ENCODE results near the gene FUT1. TPM values are rescaled to one million over a fixed set of nuclear protein-coding genes. Genes with fewer than 3 reads are reported as not detected.

FUT1 gene
- total RNA-seq = 0.25 and 0.26 TPM in 2 replicates

DNA sequence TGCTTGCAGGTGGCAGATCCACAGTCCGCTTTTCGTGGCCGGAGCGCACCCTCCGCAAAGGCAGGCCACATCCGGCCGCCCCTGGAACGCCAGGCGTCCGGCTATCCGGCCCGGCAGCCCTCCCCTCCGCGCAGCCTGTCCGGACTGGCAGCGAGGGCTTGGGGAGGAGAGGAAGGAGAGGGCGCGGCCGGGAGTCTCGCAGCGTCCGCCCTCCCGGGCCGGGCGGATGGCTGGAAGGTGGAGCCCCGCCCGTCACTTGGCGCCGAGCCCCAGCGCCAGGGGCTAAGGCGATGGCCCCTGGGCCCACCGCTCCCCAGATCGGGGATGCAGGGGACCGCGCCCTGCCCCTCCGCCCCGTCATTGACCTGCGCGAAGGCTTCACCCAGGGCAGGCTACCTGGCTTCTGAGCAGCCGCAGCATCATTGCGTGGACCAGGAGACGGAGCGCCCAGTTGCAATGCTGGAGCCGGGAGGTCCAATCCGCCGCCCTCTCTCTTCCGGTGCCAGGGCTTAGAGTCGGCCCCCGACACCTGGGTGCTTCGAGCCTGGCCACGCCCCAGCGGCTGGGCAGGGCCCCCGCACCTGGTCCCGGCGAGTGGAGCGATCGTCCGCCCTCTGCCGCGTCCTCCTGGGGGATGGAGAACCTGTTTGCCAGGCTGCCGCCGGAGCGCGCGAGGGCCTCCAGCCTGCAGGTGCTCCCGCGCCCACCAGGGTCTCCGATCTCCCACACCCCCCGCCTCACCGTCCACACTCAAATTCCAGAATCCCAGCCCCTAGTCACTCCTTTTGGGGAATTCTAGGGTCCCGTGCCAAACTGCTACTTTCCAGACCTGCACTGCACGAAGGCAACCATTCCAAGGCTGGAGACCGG, at the start of gene FUT1:
FUT1 (minus strand) TSS at position 146 of the 870 bp plus-strand sequence. CDS start 1,360 bp downstream, outside the sequence.

DNA sequence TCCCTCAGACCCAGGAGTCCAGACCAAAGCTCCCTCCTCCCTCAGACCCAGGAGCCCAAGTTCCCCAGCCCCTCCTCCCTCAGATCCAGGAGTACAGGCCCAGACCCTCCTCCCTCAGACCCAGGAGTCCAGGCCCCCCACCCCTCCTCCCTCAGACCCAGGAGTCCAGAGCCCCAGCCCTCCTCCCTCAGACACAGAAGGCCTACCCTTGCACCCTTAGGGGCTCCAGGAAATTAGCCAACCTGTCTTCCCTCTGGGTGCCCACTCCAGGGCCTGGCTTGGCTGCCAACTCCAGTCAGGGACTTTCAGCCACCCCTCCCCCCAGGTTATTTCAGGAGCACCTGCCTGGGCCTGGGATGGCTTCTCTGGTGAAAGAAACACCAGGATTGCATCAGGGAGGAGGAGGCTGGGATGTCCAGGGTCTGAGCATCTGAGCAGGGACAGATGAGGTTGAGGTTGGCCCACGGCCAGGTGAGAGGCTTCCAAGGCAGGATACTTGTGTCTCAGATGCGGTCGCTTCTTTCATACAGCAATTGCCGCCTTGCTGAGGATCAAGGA, 2.7 kb upstream of the FUT1 start, which contains the start of gene FGF21:
FGF21 (plus strand) TSS at position 441 of the 558 bp plus-strand sequence. CDS start 713 bp downstream, outside the sequence.

DNA sequence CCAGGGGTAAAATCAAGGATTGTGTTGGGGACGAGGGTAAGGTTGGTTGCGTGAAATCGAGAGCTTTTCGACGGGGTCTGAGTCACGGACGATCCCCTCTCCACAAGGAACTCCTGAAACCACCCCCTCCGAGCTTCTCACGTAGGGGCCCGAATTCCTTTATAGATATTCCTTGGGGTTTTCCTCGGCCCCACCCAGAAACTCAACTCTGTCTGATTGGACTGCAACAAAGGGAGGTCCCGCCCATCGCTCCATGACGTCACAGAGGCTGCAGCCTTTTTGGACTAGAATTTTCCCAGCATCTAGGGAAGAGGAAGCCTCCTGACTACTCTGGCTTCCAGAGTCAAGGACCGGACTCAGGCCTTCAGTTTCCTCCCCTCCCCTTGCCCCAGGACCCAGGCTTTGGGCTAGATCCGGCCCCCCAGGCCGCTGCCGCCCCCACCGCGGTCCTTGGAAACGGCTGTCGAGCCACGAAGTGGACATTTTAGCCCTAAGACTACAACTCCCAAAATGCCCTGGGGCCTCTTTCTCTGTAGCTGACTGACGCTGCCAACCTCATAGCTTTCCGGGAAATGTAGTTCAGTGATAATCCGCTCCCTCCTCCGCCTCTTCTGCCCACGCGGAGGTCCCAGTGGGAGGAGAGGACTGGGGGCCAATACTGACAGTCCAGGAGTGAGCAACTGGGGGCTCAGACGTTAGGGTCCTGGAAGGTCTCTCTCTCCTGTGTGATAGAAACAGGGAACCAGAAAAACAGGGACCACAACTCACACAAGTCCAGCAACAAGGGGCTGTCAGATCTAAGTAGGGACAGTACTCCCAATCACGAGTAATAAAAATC, 5.5 kb downstream of the FUT1 start, which contains the start of gene IZUMO1:
IZUMO1 (minus strand) TSS at position 172 of the 838 bp plus-strand sequence. CDS start 1,050 bp downstream, outside the sequence.

DNA sequence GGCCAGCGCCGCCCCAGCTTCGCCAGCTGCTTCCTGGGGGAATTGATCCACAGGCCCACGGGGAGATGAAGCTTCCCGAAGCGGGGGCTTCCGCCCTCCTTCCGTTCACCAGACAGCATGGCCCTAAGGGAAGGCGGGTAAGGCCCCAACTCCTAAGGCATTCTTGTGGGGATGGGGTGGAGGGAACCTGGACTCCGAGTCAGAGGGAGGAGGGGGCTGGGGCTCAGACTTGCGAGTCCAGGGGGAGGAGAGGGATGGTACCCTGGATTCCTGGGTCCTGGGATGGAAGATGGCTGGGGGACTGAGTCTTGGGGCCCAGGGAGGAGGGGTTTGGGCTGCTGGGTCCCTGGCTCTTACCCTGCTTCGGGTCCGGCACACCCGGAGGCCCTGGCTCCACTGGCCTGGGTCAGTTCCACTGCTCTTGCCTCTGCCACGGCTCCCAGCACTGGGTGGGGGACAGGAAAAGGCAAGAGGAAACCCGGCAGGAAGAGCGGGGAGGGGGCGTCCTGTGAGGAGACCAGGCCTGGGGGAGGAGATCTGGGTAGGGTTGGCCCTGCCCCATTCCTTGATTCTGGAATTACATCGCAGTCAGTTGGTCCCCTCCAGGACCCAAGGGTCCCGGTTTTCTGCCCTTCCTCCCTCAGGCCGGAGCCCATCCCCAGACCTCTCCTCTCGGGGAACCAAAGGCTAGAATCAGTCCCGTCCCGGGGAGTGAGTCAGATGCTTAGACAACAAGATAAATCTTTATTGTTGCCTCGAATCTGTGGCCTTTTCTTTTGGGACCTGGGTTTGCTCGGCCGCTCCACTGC, 12.1 kb downstream of the FUT1 start, which contains the start of gene RASIP1:
RASIP1 (minus strand) TSS at position 447 of the 809 bp plus-strand sequence; CDS start at position 119, 328 bp downstream.

DNA sequence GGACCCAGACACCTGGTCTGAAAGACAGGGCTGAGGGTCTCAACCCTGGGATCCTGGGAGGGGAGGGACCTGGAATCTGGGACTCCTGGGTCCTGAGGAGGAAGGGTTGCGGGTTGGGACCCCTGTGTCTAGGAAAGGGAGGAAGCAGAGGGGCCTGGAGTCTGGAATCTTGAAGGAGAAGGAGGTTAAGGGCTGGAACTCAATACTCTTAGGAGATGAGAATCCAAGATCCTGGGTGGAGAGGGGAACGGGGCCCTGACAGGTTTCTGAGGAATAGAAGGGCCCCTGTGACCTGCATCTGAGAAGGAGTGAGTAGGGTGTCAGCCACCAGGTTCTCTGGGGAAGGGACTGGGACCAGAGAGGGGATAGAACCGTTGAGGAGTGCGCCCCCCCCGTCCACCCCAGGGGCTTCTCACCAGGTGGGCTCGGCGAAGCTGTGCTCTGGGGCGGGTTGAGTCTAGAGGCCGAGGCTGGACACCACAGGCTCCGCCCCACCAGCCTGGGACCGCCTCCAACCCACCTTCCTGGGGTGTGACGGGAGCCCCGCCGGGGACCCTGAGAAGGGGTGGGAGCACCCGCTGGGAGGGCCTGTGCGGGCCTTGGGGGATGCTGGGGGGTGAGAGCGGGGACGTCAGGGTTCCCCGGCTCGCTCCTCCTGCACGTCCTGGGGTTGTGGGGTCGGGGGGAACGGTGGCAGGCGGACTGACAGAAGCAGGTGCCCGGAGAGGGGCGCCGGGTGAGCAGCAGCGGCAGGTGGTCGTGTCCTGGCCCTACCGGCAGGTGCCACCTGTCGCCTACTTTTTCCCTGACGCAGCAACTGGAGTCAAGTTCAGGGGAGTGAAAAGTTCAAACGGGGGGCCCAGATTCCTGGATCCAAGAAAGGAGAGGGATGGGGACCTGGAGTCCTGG, 32.9 kb downstream of the FUT1 start, which contains the start of gene MAMSTR:
MAMSTR (minus strand) TSS at position 463 of the 909 bp plus-strand sequence. CDS start 694 bp downstream, outside the sequence.

Other genes starting within 250 kb of the FUT1 start
- gene LMTK3, start 240.8 kb downstream of the FUT1 start, total RNA-seq = under 0.01 TPM in 1 of 2 replicates, not detected in the other
- gene SULT2B1, start 200.5 kb downstream of the FUT1 start, total RNA-seq = not detected in 2 replicates
- not detected in 2 replicates for gene SPACA4, start 145.9 kb downstream of the FUT1 start, total RNA-seq
- 0.25 and 1.3 TPM in 2 replicates for gene FAM83E, start 137.6 kb downstream of the FUT1 start, total RNA-seq
- gene RPL18, start 133.5 kb downstream of the FUT1 start, total RNA-seq = 1,560 and 1,803 TPM in 2 replicates
- 6.6 and 7.6 TPM in 2 replicates for gene SPHK2, start 133.1 kb downstream of the FUT1 start, total RNA-seq
- gene DBP, start 115.3 kb downstream of the FUT1 start, total RNA-seq = 6.7 and 10.6 TPM in 2 replicates
- 0.93 and 1.1 TPM in 2 replicates for gene CA11, start 106.5 kb downstream of the FUT1 start, total RNA-seq
- under 0.01 and 0.06 TPM in 2 replicates for gene NTN5, start 79.6 kb downstream of the FUT1 start, total RNA-seq
- gene FUT2, start 56.7 kb downstream of the FUT1 start, total RNA-seq = not detected in 2 replicates
- 0.50 and 0.53 TPM in 2 replicates for gene MAMSTR, start 32.9 kb downstream of the FUT1 start, total RNA-seq
- gene RASIP1, start 12.0 kb downstream of the FUT1 start, total RNA-seq = 1.1 and 2.1 TPM in 2 replicates
- not detected in 2 replicates for gene IZUMO1, start 5.7 kb downstream of the FUT1 start, total RNA-seq
- not detected in 2 replicates for gene FGF21, start 2.9 kb upstream of the FUT1 start, total RNA-seq
- gene BCAT2, start 58.4 kb upstream of the FUT1 start, total RNA-seq = 25.0 and 27.4 TPM in 2 replicates
- 1.2 and 4.5 TPM in 2 replicates for gene HSD17B14, start 83.8 kb upstream of the FUT1 start, total RNA-seq
- 17.2 and 18.3 TPM in 2 replicates for gene PLEKHA4, start 116.0 kb upstream of the FUT1 start, total RNA-seq
- 57.1 and 97.7 TPM in 2 replicates for gene PPP1R15A, start 119.8 kb upstream of the FUT1 start, total RNA-seq
- under 0.01 TPM in 1 of 2 replicates, not detected in the other for gene TULP2, start 146.1 kb upstream of the FUT1 start, total RNA-seq
- gene NUCB1, start 147.7 kb upstream of the FUT1 start, total RNA-seq = 169 and 221 TPM in 2 replicates
- gene DHDH, start 181.1 kb upstream of the FUT1 start, total RNA-seq = 0.12 TPM in 1 of 2 replicates, not detected in the other
- 48.5 and 68.4 TPM in 2 replicates for gene BAX, start 202.2 kb upstream of the FUT1 start, total RNA-seq
- 2,006 and 2,638 TPM in 2 replicates for gene FTL, start 212.7 kb upstream of the FUT1 start, total RNA-seq
- 32.5 and 37.1 TPM in 2 replicates for gene GYS1, start 240.7 kb upstream of the FUT1 start, total RNA-seq
- gene RUVBL2, start 241.2 kb upstream of the FUT1 start, total RNA-seq = 190 and 270 TPM in 2 replicates

All from aortic smooth muscle cell (primary cell).